Ecto neural progenitor cell (in vitro differentiated cells): ENCODE data around the gene AMPH.
"Not testable (repeated sequence)": the region's sequence is repeated elsewhere in the genome, so short reads cannot be mapped to it uniquely, and the experiment has no call there.

Experiments used
- DNase-seq: peaks from one replicate; pipeline ENCODE4 v3.0.0-alpha.2; 2018; ENCODE audit warnings: low spot score

Gene AMPH

DNA sequence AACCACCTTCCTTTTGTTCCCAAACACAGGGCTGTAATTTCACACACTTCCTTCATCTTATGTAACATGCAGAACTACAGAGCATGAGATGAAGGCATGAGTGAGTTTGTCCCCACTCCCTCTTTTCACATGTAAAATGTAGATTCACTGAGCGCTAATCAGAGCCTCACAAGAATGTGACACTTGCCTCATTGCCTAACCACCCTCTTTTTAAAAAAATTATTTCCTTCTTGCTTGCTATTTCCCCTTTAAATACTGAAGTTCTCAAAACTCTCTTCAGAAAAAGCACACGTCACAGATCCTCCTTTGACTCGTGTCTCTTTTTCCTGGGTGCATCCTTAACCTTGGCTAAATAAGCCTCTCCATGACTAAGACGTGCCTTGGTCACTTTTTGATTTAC, 236.5 kb downstream of the AMPH start:
- no peak for DNase-seq

- no peak for DNase-seq
Observed at GRCh38 chr7:38393874-38394273, 237.3 kb downstream of the AMPH start.

- DNase-seq, result no peak
Observed at GRCh38 chr7:38391751-38392150, 239.4 kb downstream of the AMPH start.

GRCh38 chr7:38385682-38386081, 245.5 kb downstream of the AMPH start:
- no peak for DNase-seq

DNA sequence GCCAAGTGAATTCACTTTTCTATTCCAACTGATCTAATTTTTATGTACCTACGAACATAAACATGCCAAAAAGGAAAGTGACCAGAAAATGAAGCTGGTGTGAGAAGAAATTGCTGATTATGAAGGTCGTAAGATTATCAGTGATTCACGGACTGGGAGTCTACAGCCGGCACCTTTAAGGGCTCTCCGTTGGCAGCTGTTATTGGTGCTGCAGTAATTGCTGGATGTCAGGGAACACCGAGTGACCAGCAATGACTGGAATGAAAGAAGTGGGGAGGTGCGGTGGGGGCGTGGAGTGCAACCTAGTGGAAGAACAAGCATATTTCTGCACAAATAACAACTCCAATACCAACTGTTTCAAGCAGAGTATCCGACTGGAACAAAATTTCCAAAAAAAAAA, 247.9 kb downstream of the AMPH start:
- no peak for DNase-seq

GRCh38 chr7:38382684-38383083, 248.5 kb downstream of the AMPH start:
- DNase-seq, result no peak

DNA sequence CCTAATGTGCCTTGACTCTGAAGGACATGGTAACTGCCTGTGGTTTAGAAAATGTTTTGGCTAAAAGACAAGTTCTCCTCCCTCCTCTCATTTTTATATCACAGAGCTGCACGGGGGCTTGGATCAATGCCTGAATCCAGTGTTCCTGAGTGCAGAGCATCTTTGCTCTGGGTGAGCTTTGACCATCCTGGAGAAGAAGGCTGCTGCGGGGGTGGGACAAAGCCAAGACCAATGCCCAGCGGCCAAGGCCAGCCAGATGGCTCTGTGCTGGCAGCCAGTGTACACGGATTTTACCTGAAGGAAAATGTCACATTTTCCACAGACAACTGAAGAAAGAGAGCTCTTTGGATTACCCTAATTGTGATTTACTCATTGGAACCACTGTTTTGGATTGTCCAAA, 255.7 kb downstream of the AMPH start:
- DNase-seq, result no peak

DNA sequence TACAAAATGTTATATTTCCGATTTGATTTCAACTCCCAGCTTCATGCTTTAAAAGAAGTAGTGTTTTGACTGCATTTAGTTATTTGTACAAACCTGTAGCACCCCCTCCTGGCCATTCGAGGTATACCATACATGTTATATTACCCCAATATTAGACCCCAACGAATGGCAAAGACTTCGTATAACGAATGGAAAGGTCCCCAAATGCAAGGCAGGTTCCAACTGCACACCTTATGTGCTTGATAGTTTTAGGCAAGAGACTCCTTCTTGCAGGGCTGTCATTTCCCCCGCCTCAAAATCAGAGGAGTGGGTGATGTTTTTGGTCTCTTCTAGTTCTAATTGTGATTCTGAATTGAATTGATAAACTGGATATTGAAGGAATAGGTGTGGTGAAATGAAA, 256.7 kb downstream of the AMPH start:
- DNase-seq, result no peak

DNA sequence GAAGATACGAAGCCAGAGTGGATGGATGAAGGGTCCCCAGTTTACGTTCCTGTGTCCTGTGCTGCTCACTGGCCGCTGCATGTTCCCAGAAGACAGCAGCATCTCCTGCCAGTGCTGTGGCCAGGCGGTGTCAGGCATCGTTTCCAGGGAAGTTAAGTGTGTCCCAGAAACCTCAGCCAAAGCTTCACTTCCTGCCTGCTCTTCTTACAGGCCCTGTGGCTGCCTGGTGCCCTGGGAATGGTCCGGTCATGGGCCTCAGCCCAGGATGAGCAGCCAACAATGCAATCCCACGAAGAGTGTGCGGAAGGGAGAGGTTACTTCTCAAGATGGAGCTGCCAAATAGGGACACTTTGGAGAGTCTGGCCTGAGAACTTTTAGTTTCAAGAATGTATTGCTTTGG, 258.0 kb downstream of the AMPH start:
- no peak for DNase-seq

GRCh38 chr7:38372290-38372689, 258.9 kb downstream of the AMPH start:
- DNase-seq, result no peak

DNA sequence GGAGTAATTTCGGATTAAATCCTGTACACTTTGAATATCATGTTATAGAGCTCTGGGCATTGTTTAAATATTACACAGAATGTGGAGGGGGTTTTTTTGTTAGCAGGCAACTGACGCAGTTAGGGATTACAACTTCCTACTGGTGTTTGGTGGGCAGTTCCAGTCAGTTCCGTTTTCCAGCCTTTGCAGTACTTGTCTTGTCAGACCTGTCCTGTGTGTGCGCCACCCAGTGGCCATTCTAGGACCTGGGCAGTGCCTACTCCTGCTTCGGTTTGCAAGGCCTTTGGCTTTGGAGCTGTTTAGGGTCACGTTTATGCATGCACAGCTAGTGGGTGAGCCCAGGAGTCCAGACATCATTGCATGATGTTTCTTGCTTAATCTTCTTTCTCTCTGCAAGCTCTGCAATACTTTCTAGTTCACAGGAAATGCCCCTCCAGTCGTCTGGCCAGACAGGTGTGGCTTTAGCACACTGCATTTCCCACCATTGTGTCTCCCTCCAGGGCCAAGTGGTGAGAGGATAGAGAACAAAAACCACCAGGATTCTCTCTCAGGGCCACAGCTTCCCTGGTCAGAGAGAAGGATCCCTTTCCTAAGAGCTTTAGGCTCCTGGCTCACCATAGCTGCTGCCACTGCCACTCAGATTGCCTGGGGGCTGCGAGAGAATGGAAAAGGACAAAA, 261.2 kb downstream of the AMPH start:
- DNase-seq, result peak; percentile 91

- peak; percentile 81 for DNase-seq
Observed at GRCh38 chr7:38368191-38368605, 263.0 kb downstream of the AMPH start.

DNA sequence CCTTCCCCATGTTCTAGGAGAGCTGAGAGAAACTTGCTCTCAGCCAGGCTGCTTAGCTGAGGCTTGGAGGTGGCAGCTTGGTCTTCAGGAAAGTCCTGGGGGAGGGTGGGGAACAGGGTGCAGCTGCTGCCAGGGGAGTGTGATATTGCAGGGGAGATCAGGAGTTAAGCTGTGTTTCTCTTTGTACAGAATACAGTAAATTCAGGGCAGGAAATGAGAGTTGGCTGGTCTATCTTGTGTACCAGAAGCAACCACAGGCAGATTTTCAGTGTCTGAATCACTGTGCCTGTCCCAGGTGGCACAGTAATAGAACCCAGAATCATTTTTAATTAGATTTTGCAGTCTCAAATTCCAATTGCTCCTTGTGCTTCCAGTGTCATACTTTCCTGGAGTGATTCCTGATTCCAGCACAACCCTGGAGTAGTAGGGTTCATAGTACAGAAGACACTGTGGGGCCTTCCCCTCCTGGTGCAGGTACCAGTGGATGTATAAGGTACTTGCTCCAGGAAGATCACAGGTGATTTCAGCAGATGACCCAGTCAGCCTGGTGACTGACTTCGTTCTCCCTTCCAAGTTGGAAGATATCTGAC, 263.8 kb downstream of the AMPH start:
- no peak for DNase-seq

- DNase-seq, result peak; percentile 71
Observed at GRCh38 chr7:38363379-38363778, 267.8 kb downstream of the AMPH start.

GRCh38 chr7:38362611-38363237, 268.4 kb downstream of the AMPH start:
- DNase-seq, result not testable (repeated sequence)

GRCh38 chr7:38360776-38361175, 270.4 kb downstream of the AMPH start:
- DNase-seq, result no peak

DNA sequence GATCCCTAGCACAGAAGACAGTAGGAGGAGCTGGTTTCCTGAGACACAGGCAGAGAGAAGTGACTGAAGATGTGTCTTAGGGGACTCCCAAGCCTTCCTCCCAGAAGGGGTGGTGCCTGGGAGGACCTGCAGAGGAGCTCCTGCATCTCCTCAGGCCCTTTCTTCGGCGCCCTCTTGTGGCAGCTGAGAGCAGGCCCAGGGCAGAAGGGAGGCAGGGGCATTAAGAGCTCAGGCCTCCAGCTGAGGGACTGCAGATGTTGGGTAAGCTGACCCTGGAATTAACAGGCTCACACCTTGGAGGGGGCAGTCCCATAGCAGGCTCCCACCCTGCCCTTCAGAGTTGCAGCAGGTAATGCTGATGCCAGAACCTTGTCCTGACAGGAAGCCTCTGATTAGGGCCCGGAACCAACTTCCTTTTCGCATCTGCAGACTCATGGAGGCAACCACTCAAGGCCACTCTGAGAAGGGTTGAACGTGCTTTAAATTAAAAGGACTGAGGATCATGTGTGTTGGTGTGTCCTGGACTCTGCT, 272.0 kb downstream of the AMPH start:
- DNase-seq, result not testable (repeated sequence)

- DNase-seq, result not testable (repeated sequence)
Observed at GRCh38 chr7:38358273-38358831, 272.8 kb downstream of the AMPH start.

- peak; percentile 75 for DNase-seq
Observed at GRCh38 chr7:38354271-38354851, 276.8 kb downstream of the AMPH start.

- not testable (repeated sequence) for DNase-seq
Observed at GRCh38 chr7:38353431-38353881, 277.7 kb downstream of the AMPH start.

DNA sequence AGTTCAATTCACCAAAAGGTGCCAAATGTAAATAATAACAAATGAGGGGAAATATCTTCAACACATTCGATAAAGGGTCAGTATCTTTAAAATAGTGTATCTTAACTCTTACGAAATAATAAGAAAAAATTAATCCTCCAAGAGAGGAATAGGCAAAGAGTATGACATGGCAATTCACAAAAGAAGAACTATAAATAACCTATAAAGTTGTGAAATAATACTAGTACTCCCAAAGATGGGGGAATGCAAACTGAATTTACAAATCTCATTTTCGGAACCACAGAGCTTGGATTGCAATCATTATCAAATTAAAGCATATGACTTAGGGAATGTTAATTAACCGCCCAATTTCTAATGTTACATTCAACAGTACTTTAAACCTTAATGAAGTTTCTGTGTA, 279.6 kb downstream of the AMPH start:
- no peak for DNase-seq

DNA sequence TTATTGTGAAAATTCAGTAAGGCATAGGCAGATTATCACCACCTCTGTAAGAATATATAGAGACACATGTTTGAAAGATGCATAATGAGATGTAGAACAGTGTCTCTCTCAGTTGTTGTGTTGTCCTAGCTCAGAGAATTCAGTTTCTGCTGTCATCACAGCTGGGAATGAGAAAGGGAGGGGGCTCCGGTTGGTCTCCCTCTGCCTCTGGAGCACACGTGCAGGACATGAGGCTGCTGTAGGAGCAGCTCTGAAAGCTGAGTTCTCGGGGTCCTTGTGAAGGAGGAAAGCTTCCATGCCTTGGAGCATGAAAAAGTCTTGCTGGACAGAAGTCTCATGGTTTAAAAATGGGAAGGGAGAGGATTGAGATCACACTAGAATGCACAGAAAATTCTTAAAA, 280.4 kb downstream of the AMPH start:
- DNase-seq, result not testable (repeated sequence)
